Common myeloid progenitor, CD34-positive (primary cell): Measurements from ENCODE around the gene SLC25A45.

Experiments used
- CTCF ChIA-PET: fragments of 350-600 bp; sonication (Branson Sonifier 250); formaldehyde crosslinking; loops from one replicate; lab custom pipeline; 2021; ENCODE audit warnings: antibody characterized with exemption; lab: Charles Lee
- POLR2A ChIA-PET: fragments of 350-600 bp; sonication (Branson Sonifier 250); formaldehyde crosslinking; loops from one replicate; lab custom pipeline; 2021; ENCODE audit warnings: antibody characterized with exemption; lab: Charles Lee
- DNase-seq, 3 donors: peaks; one replicate each; pipeline versions ENCODE4 v3.0.0 to v3.0.0-alpha.2; 2013
- H3K27ac ChIP-seq, 2 experiments: 1 replicate in 1 of 2; 2 replicates in 1 of 2; pipeline ENCODE4 v1.7.0; 2013; ENCODE audit warnings: inconsistent platforms in 2 of 2, low read length in 2 of 2, mild to moderate bottlenecking in 2 of 2, low read depth in 1 of 2, moderate library complexity in 1 of 2; ENCODE audit not compliant: severe bottlenecking in 2 of 2, insufficient read depth in 1 of 2, poor library complexity in 1 of 2
- H3K27me3 ChIP-seq, 5 experiments: replicated peaks in 2 of 5; 1 replicate in 3 of 5; 2 replicates in 2 of 5; pipeline versions ENCODE4 v1.6.1 to v1.7.0; 2013; ENCODE audit warnings: low read length in 4 of 5, mild to moderate bottlenecking in 2 of 5, moderate library complexity in 2 of 5, inconsistent platforms in 1 of 5; ENCODE audit not compliant: insufficient read depth in 5 of 5, control insufficient read depth in 4 of 5
- H3K36me3 ChIP-seq, 4 experiments: 1 replicate in 2 of 4; 2 replicates in 2 of 4; pipeline versions ENCODE4 v1.6.1 to v1.7.0; 2013; ENCODE audit warnings: low read length in 3 of 4, control low read depth in 1 of 4, mild to moderate bottlenecking in 1 of 4; ENCODE audit not compliant: control insufficient read depth in 4 of 4, insufficient read depth in 4 of 4
- H3K4me1 ChIP-seq, 4 experiments: 1 replicate in 3 of 4; 2 replicates in 1 of 4; pipeline versions ENCODE4 v1.6.1 to v1.7.1; 2013; ENCODE audit warnings: low read length in 3 of 4, mild to moderate bottlenecking in 3 of 4, control low read depth in 1 of 4, inconsistent platforms in 1 of 4, moderate library complexity in 1 of 4; ENCODE audit not compliant: control insufficient read depth in 4 of 4, insufficient read depth in 4 of 4; ENCODE audit errors: control extremely low read depth in 1 of 4
- H3K4me3 ChIP-seq, 7 experiments: 1 replicate in 4 of 7; 2 replicates in 3 of 7; pipeline versions ENCODE4 v1.5.1 to v1.7.0; 2013; ENCODE audit warnings: mild to moderate bottlenecking in 7 of 7, low read length in 6 of 7, moderate library complexity in 6 of 7, inconsistent platforms in 2 of 7, low read depth in 2 of 7, control low read depth in 1 of 7; ENCODE audit not compliant: insufficient read depth in 4 of 7, control insufficient read depth in 1 of 7; ENCODE audit errors: extremely low read depth in 1 of 7
- H3K9me3 ChIP-seq, 5 experiments: 1 replicate in 4 of 5; 2 replicates in 1 of 5; pipeline versions ENCODE4 v1.6.1 to v1.7.1; 2013; ENCODE audit warnings: low read length in 4 of 5, mild to moderate bottlenecking in 2 of 5, inconsistent platforms in 1 of 5, low read depth in 1 of 5, moderate library complexity in 1 of 5; ENCODE audit not compliant: control insufficient read depth in 4 of 5, insufficient read depth in 2 of 5; ENCODE audit errors: control extremely low read depth in 1 of 5
- WGBS: methylation state at CpG from one replicate; pipeline ENCODE4 v1.1.5; 2013; ENCODE audit not compliant: insufficient coverage; 5-methylcytosine and 5-hydroxymethylcytosine counted together

SLC25A45 gene

GRCh38 chr11:65386307-65387140, 4.1 kb upstream of the SLC25A45 start, which contains the start of gene FRMD8:
TSS of gene FRMD8 (plus strand) at chr11:65386637. CDS start at chr11:65387037, 400 bp downstream.
- ChIA-PET POLR2A (interaction anchor here (0.6 to 1.8 kb wide), 7 partner anchors 14 to 392 kb away, joined by 3 to 8 read pairs (median 3); partner anchors contain the start of gene NEAT1), CTCF (interaction anchor here (1.2 to 2.8 kb wide), 5 partner anchors 8 to 123 kb away, joined by 4 to 24 read pairs (median 5); no protein-coding TSS in a partner anchor)
- peak within 1 kb of the TSS; percentile 76 to 88 for H3K27ac ChIP-seq
- WGBS, result 1% methylated on average over 65 of the region's 76 CpGs
- peak within 1 kb of the TSS; percentile 63 to 91 (median 85) for H3K4me3 ChIP-seq
- peaks cover 0 to 25% (median 9%) of the 10 kb centered on the region in 4 experiments for H3K36me3 ChIP-seq
- peak; percentile 70 to 78 (median 75) for DNase-seq
- H3K4me1 ChIP-seq, result peaks cover 3 to 82% (median 81%) of the 10 kb centered on the region in 4 experiments
- H3K9me3 ChIP-seq, result no peaks in the 10 kb centered on the region
- H3K27me3 ChIP-seq, result no peaks in the 10 kb centered on the region

- no peaks in the 10 kb centered on the region for H3K27me3 ChIP-seq
- DNase-seq, result peak in 2 of 3 donors; percentile 32 to 38
- no peaks in the 10 kb centered on the region for H3K9me3 ChIP-seq
- CTCF ChIA-PET, result interaction anchor here (1.0 to 7.1 kb wide), 5 partner anchors 9 to 37 kb away, joined by 3 to 85 read pairs (median 3); no protein-coding TSS in a partner anchor
- peaks cover 3 to 93% (median 87%) of the 10 kb centered on the region in 4 experiments for H3K4me1 ChIP-seq
- POLR2A ChIA-PET, result interaction anchor here (1.1 to 5.3 kb wide), 2 partner anchors 37 to 43 kb away, joined by 5 to 51 read pairs; partner anchors contain the start of gene NEAT1
- H3K4me3 ChIP-seq, result peak overlapping the region in 1 of 7 experiments; percentile 2
- 67% methylated on average over 3 of the region's 8 CpGs for WGBS
- peak overlapping the region; percentile 51 to 59 for H3K27ac ChIP-seq
- peaks cover 0 to 12% (median 1%) of the 10 kb centered on the region in 4 experiments for H3K36me3 ChIP-seq
Observed at GRCh38 chr11:65384301-65384889, 1.9 kb upstream of the SLC25A45 start.

- Histone ChIP-seq H3K4me1 (peaks cover 3 to 93% (median 85%) of the 10 kb centered on the region in 4 experiments), H3K27ac (peak overlapping the region in 1 of 2 experiments; percentile 59), H3K9me3 (no peaks in the 10 kb centered on the region), H3K27me3 (no peaks in the 10 kb centered on the region), H3K36me3 (peaks cover 0 to 7% (median 0%) of the 10 kb centered on the region in 4 experiments), H3K4me3 (no peak overlapping the region)
- POLR2A ChIA-PET, result interaction anchor here (5.3 kb wide), 1 partner anchor 38 kb away, joined by 51 read pairs; the partner anchor contains the start of gene NEAT1
- 96% methylated on average over 4 of the region's 6 CpGs for WGBS
- CTCF ChIA-PET, result interaction anchor here (0.8 to 7.1 kb wide), 3 partner anchors 34 to 82 kb away, joined by 3 to 85 read pairs (median 3); no protein-coding TSS in a partner anchor
- DNase-seq, result no peak
Observed at GRCh38 chr11:65383778-65384177, 1.3 kb upstream of the SLC25A45 start.

GRCh38 chr11:65382804-65383368, 440 bp upstream of the SLC25A45 start:
- Histone ChIP-seq H3K36me3 (no peaks in the 10 kb centered on the region), H3K27ac (peak overlapping the region; percentile 88 to 93), H3K9me3 (no peaks in the 10 kb centered on the region), H3K4me1 (peaks cover 3 to 94% (median 85%) of the 10 kb centered on the region in 4 experiments), H3K4me3 (peak overlapping the region; percentile 33 to 80 (median 62)), H3K27me3 (no peaks in the 10 kb centered on the region)
- DNase-seq, result no peak
- ChIA-PET CTCF (interaction anchor here (0.8 to 7.1 kb wide), 5 partner anchors 11 to 83 kb away, joined by 3 to 85 read pairs (median 3); partner anchors contain the start of gene NEAT1), POLR2A (interaction anchor here (1.1 to 5.3 kb wide), 7 partner anchors 34 to 122 kb away, joined by 4 to 51 read pairs (median 6); partner anchors contain the start of genes MALAT1 and NEAT1)
- 14% methylated on average over 10 of the region's 12 CpGs for WGBS

GRCh38 chr11:65381716-65382032, 772 bp downstream of the SLC25A45 start:
- Histone ChIP-seq H3K36me3 (no peaks in the 10 kb centered on the region), H3K4me3 (peak overlapping the region; percentile 39 to 80 (median 62)), H3K4me1 (peaks cover 0 to 92% (median 85%) of the 10 kb centered on the region in 4 experiments), H3K27me3 (no peaks in the 10 kb centered on the region), H3K27ac (peak overlapping the region; percentile 88 to 93), H3K9me3 (no peaks in the 10 kb centered on the region)
- WGBS, result 0% methylated on average over 1 of the region's 6 CpGs
- no peak for DNase-seq
- CTCF ChIA-PET, result interaction anchor here (0.7 to 7.1 kb wide), 10 partner anchors 11 to 139 kb away, joined by 3 to 85 read pairs (median 3); partner anchors contain the start of gene NEAT1
- POLR2A ChIA-PET, result interaction anchor here (0.6 to 5.3 kb wide), 8 partner anchors 35 to 125 kb away, joined by 3 to 51 read pairs (median 6); partner anchors contain the start of genes MALAT1 and NEAT1

- ChIA-PET POLR2A (interaction anchor here (0.5 to 5.3 kb wide), 2 partner anchors 41 to 123 kb away, joined by 3 to 51 read pairs; partner anchors contain the start of gene NEAT1), CTCF (interaction anchor here (0.7 to 7.1 kb wide), 12 partner anchors 13 to 140 kb away, joined by 3 to 85 read pairs (median 4); partner anchors contain the start of gene MALAT1)
- H3K36me3 ChIP-seq, result no peaks in the 10 kb centered on the region
- peak overlapping the region in 1 of 2 experiments; percentile 93 for H3K27ac ChIP-seq
- DNase-seq, result no peak
- 98% methylated on average over 14 of the region's 16 CpGs for WGBS
- H3K27me3 ChIP-seq, result no peaks in the 10 kb centered on the region
- no peaks in the 10 kb centered on the region for H3K9me3 ChIP-seq
- H3K4me3 ChIP-seq, result no peak overlapping the region
- peaks cover 0 to 85% (median 78%) of the 10 kb centered on the region in 4 experiments for H3K4me1 ChIP-seq
Observed at GRCh38 chr11:65380460-65381119, 1.9 kb downstream of the SLC25A45 start.
